ENCODE results near the gene AGPAT2.

DNA sequence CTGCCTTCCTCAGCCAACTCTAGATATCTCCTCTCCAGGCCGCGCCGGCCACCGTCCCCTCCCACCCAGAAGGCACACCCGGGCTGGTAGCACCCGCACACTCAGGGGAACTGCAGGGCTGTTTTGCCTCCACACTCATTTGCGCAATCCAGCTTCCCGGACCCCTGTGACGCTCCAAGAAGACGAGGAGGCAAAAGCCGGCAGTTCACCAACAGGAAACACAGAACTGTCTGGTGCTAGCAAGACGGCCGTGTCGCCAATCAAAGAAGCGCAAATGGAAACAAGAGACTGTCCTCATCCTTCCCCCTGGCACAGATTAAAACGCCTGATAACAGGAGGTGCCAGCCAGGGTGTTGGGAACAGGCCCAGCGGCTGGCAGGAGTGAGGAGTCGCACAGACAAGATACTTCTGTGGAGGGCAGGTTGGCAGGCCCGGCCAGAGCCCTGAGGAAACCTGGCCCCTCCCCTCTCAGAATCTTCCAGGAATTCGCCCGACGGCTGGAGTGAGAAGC is 7.8 kb downstream of the AGPAT2 start:
- TF ChIP-seq, protein P1, sequence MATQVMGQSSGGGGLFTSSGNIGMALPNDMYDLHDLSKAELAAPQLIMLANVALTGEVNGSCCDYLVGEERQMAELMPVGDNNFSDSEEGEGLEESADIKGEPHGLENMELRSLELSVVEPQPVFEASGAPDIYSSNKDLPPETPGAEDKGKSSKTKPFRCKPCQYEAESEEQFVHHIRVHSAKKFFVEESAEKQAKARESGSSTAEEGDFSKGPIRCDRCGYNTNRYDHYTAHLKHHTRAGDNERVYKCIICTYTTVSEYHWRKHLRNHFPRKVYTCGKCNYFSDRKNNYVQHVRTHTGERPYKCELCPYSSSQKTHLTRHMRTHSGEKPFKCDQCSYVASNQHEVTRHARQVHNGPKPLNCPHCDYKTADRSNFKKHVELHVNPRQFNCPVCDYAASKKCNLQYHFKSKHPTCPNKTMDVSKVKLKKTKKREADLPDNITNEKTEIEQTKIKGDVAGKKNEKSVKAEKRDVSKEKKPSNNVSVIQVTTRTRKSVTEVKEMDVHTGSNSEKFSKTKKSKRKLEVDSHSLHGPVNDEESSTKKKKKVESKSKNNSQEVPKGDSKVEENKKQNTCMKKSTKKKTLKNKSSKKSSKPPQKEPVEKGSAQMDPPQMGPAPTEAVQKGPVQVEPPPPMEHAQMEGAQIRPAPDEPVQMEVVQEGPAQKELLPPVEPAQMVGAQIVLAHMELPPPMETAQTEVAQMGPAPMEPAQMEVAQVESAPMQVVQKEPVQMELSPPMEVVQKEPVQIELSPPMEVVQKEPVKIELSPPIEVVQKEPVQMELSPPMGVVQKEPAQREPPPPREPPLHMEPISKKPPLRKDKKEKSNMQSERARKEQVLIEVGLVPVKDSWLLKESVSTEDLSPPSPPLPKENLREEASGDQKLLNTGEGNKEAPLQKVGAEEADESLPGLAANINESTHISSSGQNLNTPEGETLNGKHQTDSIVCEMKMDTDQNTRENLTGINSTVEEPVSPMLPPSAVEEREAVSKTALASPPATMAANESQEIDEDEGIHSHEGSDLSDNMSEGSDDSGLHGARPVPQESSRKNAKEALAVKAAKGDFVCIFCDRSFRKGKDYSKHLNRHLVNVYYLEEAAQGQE (IDR thresholded peaks at IDR 0.05; ENCODE audit: insufficient read depth in 1 of 2, low read depth in 2 of 2, low read length in 2 of 2) = no peak
- no peak for TF ChIP-seq TAF1 (IDR thresholded peaks at IDR 0.05; ENCODE audit: borderline replicate concordance, insufficient read depth, low read length)
- no peak for TF ChIP-seq POLR2AphosphoS5 (IDR thresholded peaks at IDR 0.05; ENCODE audit: low read depth, low read length)

Measured in PFSK-1 (cell line).